Measurements from ENCODE around the gene SPEG.

SPEG gene

GRCh38 chr2:219443016-219443696 lies 8.5 kb downstream of the SPEG start:
- no peak for DNase-seq (ENCODE audit: low read depth in 2 of 2)

GRCh38 chr2:219443697-219444023 lies 9.0 kb downstream of the SPEG start:
- no peak for DNase-seq (ENCODE audit: low read depth in 2 of 2)

DNA sequence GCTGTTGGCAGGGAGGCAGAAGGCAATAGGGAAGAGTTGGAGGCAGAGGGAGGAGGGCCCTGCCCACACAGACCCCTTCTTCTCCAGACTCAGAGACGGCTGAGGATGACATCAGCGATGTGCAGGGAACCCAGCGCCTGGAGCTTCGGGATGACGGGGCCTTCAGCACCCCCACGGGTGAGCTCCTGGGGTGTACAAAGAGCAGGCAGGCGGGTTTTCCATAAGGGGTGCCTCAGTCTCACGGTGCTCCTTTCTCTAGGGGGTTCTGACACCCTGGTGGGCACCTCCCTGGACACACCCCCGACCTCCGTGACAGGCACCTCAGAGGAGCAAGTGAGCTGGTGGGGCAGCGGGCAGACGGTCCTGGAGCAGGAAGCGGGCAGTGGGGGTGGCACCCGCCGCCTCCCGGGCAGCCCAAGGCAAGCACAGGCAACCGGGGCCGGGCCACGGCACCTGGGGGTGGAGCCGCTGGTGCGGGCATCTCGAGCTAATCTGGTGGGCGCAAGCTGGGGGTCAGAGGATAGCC lies 10.0 kb downstream of the SPEG start:
- DNase-seq (ENCODE audit: low read depth in 2 of 2) = no peak

DNA sequence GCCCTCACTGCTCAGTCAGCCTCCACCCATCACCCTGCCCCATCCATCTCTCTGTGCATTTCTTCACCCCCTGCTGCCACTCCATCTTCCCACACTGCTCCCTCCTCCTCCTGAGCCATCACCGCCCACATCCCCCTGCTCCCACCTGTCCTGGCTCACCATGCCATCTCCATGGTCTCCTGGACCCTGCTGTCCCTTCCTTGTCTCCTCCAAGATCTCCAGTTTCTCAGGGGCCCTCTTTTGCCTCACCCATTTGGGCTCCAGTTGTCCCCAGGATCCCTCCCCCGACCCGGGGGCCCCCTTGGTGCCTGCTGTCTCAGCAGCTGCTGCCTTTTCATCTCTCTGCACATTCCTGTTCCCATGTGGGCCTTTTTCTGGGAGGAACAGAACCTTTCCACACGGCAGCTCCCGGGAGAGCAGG lies 10.6 kb downstream of the SPEG start:
- no peak for DNase-seq (ENCODE audit: low read depth in 2 of 2)

GRCh38 chr2:219446101-219446504 lies 11.5 kb downstream of the SPEG start:
- no peak for DNase-seq (ENCODE audit: low read depth in 2 of 2)

- no peak for DNase-seq (ENCODE audit: low read depth in 2 of 2)
These were observed 12.0 kb downstream of the SPEG start for GRCh38 chr2:219446689-219447088.

GRCh38 chr2:219447242-219448098 lies 12.8 kb downstream of the SPEG start:
- no peak for DNase-seq (ENCODE audit: low read depth in 2 of 2)

DNA sequence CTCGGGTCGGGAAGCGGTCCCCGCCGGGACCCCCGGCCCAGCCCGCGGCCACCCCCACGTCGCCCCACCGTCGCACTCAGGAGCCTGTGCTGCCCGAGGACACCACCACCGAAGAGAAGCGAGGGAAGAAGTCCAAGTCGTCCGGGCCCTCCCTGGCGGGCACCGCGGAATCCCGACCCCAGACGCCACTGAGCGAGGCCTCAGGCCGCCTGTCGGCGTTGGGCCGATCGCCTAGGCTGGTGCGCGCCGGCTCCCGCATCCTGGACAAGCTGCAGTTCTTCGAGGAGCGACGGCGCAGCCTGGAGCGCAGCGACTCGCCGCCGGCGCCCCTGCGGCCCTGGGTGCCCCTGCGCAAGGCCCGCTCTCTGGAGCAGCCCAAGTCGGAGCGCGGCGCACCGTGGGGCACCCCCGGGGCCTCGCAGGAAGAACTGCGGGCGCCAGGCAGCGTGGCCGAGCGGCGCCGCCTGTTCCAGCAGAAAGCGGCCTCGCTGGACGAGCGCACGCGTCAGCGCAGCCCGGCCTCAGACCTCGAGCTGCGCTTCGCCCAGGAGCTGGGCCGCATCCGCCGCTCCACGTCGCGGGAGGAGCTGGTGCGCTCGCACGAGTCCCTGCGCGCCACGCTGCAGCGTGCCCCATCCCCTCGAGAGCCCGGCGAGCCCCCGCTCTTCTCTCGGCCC lies 13.6 kb downstream of the SPEG start:
- no peak for DNase-seq (ENCODE audit: low read depth in 2 of 2)

DNA sequence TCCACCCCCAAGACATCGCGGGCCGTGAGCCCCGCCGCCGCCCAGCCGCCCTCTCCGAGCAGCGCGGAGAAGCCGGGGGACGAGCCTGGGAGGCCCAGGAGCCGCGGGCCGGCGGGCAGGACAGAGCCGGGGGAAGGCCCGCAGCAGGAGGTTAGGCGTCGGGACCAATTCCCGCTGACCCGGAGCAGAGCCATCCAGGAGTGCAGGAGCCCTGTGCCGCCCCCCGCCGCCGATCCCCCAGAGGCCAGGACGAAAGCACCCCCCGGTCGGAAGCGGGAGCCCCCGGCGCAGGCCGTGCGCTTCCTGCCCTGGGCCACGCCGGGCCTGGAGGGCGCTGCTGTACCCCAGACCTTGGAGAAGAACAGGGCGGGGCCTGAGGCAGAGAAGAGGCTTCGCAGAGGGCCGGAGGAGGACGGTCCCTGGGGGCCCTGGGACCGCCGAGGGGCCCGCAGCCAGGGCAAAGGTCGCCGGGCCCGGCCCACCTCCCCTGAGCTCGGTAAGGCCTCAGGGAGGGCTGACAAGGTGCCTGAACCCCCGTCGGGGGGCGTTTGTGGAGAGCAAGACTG lies 14.2 kb downstream of the SPEG start:
- peak in 1 of 2 donors; percentile 35 for DNase-seq (ENCODE audit: low read depth in 2 of 2)

GRCh38 chr2:219449609-219450008 lies 15.0 kb downstream of the SPEG start:
- DNase-seq (ENCODE audit: low read depth in 2 of 2) = no peak

DNA sequence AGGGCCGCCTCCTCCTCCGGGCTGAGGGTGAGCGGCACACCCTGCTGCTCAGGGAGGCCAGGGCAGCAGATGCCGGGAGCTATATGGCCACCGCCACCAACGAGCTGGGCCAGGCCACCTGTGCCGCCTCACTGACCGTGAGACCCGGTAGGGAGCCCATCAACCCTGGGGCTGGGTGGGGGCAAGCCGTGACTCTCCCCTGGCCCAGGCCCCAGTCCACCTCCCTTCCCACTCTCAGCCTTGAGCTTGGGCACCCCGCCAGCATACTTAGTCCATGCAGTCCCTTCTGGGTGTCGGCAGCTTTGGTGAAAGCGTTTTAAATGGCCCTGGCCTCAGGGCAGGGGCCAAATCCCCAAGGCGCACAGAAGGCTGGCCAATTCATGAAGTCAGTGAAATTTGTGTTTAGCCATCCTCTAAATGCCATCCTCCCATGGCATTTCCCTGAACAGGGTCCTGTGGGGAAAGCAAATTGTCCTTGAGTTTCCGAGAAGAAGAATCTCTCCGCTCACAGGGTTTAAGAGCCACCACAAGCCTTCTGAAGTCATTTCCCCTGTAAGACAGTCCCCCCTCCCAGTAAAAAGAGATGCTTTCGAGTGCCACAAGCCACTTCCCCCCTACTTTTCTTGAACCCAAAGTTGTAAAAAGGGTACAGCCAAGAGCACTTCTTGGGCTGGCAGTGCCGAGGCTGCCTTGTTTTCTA lies 17.2 kb downstream of the SPEG start:
- no peak for DNase-seq (ENCODE audit: low read depth in 2 of 2)

DNA sequence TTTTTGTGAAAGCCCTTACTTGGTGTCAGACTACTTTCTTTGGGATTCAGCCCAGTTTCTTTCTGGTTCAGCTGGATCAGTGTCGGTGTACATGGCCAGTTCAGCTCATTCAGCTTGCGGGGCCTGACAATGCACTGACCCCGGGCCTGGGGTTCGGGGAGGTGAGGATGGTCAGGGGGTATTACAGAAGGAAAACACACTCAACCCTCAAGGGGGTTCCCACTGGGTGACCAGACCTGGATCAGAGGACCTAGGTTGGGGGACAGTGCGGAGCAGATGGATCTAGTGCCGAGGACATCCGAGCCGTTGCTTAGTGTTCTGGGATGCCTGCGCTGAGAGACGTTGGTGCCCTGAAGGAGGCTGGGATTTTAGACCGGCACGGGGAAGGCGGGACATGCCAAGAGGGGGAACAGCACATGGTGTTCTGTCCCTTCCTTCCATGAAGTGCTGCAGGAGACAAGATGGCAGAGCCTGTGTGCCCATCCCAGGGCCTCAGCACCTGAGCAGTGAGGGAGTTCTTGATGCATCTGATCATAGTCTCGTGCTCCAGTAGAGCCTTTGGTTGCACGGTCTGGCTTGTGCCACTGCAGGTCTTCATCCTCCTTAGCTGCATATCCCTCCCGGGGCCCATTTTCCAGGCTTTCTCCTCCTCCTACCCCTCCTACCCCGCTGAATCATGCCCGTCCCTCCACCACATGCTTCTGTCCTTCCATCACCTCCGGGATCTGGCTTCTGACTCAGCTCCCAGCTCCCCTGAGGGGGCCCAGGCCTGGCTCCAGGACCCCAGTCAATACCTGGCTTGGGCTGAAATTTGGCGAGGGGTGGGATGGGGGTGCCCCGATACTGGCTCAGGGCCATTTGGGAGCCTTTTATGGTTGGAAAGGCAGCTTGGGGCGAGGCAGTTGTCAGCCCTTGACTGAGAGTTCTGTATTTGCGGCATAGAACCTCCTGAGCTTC lies 18.0 kb downstream of the SPEG start:
- no peak for DNase-seq (ENCODE audit: low read depth in 2 of 2)

DNA sequence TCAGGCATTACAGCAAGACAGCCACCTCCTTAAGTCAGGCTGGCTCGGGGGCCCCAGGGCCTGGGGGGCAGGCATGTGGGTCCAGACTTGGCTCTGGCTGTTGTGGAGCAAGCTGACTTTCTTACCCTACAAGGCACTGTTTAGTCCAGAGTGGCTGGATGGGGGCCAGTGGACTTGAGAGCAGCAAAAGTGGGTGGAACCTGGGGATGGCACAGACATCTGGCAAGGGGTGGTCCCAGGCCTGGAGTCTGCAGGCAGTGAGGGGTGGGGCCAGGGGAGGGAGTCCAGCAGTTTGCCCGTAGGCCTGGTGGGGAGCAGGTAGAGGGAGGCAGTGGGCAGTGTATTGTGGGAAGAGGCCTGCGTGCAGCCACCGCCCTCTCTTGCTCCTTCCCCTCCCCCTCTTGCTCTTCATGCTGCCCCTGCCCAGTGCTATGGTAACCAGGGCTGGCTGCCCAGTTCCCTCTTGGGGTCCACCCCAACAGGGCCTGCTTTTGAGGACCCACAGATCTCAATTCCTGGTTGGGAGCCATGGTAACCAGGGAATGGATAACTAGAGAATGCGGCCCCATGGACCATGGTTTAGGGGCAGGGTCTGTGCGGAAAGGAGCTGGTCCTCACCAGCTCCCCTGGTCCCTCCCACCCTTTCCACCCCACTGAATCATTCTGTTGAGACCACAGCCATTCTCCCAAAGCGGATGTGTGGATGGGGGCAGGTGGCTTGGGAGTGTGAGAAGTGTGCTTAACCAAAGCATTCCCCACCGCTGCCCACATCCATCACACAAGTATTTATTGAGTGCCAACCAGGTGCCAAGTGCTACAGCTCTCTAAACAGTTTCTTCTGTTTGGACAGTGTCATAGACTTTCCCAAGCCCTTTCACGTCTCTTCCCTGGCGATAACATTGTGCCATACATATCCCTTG lies 19.3 kb downstream of the SPEG start:
- DNase-seq (ENCODE audit: low read depth in 2 of 2) = no peak

GRCh38 chr2:219455581-219455980 lies 20.9 kb downstream of the SPEG start:
- no peak for DNase-seq (ENCODE audit: low read depth in 2 of 2)

GRCh38 chr2:219457784-219458369 lies 23.2 kb downstream of the SPEG start:
- DNase-seq (ENCODE audit: low read depth in 2 of 2) = no peak

GRCh38 chr2:219458996-219459395 lies 24.4 kb downstream of the SPEG start:
- DNase-seq (ENCODE audit: low read depth in 2 of 2) = no peak

DNA sequence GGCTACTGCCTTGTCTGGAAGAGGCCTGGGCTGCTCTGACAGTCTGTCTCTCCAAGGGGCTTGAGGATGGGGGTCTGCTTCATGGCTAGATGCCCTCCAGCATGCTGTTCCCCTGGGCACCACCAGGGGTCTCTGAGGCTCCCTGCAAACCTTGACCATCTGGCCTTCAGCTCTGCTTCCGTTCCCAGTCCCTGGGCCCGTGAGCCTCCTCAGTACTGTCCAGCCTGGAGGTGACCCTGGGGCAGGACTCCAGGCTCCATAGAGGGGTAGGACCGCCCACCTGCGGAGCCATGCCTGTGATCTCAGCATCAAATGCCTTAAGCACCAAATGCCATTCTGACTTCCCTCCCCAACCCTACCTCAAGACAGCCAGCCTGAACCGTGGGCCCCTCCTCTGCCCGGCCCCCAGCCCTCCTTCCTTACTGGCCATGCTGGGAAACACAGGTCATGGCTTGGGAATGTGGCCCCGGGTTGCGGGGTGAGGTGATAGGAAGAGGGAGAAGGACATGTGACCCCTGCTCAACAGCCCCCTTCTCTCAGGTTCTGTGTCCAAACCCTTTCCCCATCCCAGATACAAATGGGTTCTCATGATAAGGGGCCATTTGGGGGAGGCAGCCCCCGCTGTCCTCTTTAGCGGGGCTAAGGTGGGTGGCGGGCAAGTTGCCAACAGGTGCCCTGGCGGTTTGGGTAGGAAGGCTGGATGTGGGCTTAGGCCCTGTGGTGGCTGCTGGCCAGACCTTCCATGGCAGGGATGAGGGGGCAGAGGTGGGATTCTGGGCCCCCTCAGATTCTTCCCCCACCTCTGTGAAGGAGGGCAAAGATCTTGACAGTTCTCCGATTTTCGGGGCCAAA lies 25.0 kb downstream of the SPEG start:
- DNase-seq (ENCODE audit: low read depth in 2 of 2) = no peak

GRCh38 chr2:219460424-219460926 lies 25.8 kb downstream of the SPEG start:
- no peak for DNase-seq (ENCODE audit: low read depth in 2 of 2)

Measured in stimulated activated CD8-positive, alpha-beta memory T cell treated with anti-CD3 and anti-CD28 coated beads, Interleukin-2, amount 100 ng/mL, for 48 hours (primary cell).